ACHN (cell line): ENCODE measurements around the gene LIMCH1.
"Not testable (repeated sequence)": the region's sequence is repeated elsewhere in the genome, so short reads cannot be mapped to it uniquely, and the experiment has no call there.

Experiments
- DNase-seq: peaks from one replicate; pipeline ENCODE4 v3.0.0-alpha.2; 2015
- in situ Hi-C: cut with HindIII; loops from 2 replicates; pipeline ENCODE4 v1.10.0; 2017; ENCODE audit warnings: low sequenced_read_pairs, low pct_ligation_motif_present, low pct_unique_long_range_greater_than_20kb

Gene LIMCH1

DNA sequence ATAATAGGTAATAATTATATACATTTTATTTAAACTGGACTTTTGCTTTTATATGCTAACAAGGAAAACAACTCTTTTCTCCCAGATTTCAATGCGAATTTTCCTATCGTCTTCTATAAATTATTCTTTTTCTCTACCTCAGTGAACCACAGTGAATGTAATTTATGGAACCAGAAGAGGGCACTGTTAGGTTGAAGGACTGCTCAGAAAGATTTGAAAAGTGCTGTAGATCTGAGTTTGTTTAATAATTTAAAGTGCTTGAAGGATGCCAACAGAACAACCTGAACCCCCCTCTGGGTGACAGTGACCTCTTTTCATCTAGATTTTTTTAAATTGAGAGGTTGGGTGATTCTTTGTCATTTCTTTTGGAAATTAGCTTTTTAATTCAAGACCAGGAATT is 155.7 kb downstream of the LIMCH1 start:
- in situ Hi-C loops: no loop called here
- DNase-seq: peak; percentile 49

DNA sequence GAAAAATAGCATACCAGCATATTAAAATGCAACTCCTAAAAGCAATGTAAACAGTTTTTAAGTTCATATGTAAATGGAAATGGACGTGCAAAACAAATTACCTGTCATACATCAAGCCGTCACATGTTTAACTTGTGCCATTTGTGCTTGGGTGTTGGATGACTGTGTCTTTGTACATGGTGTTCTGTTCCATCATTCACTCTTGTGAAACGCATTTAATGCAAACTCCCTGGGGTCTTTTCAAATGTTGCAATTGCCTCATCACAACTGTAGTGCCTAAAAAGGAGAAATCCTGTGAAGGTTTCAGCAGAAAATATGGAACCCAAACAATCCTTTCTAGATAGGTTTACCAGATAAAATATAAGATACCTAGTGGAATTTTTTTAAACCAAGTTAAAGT is 158.2 kb downstream of the LIMCH1 start:
- DNase-seq: no peak
- in situ Hi-C loops: no loop called here

DNA sequence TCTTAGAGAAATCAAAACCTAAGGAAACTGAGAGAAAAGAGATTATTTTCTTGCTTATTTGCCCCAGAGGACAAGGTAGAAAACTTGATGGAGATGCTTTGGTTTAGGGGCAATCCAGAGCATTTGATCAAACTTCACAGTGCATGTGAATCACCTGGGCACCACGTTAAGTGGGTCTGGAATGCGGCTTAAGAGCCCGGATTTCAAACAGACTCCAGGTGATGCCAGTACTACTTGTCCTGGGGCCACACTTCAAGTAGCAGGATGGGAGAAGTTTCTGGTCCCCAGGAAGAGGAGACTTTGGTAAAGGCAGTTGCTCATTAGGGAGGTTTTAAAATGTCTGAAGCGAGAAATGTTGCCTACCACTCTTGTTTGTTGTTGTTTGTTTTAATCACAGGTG is 158.8 kb downstream of the LIMCH1 start:
- in situ Hi-C loops: no loop called here
- DNase-seq: no peak

DNA sequence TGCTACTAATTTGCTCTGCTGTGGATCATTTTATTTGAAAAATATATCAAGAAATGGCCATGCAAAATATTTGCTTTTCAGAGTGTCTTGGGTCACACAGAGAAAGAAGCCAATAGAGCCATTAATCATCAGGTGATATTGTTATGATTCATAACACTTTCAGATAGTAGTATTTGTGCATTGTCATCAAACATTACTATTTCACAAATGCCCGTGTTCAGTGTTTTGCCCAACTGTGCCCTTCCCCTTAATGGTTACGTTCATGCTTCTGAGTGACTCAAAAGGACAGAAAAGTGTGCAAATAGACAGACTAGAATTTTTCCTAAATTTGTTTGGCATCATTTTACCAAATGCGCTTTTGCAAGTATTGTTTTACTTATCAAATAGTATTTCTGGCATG is 164.0 kb downstream of the LIMCH1 start:
- DNase-seq: no peak
- in situ Hi-C loops: no loop called here

DNA sequence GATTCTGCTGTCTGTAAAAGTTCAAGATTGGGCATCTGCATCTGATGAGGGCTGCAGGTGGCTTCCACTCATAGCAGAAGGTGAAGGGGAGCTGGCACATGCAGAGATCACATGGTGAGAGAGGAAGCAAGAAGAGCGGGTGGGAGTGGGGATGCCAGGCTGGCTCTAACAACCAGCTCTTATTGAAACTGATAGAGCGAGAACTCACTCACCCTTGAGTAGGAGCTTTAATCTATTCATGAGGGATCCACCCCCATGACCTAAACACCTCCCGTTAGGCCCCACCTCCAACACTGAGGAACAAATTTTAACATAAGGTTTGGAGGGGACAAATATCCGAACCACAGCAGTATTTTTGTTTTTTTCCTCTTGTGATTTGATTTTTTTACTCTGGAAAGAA is 164.8 kb downstream of the LIMCH1 start:
- no peak for DNase-seq
- in situ Hi-C loops: no loop called here

DNA sequence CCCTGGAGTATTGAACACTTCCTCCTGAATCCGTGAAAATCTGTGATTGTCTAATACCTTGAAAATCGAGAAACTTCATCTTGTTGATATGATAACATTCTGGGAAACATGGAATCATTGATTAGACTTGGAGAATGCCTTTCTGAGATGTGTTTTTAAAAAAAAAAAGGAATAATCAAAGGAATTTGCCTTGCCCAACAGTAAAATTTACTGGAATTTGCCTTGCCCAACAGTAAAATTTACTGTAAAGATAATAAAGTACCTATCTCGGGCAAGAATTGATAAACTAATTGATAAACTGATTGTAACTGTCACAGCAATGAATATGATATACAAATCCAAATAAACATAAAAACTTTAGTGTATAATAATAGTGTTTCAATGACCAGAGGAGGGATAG is 165.8 kb downstream of the LIMCH1 start:
- no peak for DNase-seq
- in situ Hi-C loops: no loop called here

DNA sequence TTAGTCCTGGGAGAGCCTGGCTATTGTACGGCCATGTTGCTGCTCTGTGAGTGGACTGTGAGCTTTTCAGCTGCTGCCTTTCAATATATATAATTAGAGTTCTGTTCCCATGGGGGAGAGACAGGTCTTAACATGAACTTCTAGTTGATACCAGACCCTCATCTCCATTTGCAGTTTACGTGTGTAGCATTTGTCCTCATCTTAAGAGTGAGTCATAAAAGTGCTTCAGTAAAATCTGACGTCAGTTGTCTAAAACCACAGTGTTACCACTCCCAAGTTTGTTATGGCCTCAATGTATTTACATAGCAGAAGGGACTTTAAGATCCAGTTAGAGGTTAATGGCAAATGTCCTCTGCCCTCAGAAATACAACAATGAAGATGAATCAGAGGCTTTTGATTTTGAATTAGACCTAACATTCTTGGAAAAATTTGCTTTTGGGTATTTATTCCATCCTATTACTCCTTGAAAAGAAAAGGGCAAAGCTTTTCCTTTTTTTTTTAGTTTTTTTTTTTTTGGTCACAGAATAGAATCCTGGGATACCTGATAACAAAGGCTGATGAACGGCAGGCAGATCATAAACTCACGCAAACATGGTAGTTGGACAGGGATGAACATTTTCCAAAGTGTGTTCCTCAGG is 172.0 kb downstream of the LIMCH1 start:
- in situ Hi-C loops: no loop called here
- no peak for DNase-seq

DNA sequence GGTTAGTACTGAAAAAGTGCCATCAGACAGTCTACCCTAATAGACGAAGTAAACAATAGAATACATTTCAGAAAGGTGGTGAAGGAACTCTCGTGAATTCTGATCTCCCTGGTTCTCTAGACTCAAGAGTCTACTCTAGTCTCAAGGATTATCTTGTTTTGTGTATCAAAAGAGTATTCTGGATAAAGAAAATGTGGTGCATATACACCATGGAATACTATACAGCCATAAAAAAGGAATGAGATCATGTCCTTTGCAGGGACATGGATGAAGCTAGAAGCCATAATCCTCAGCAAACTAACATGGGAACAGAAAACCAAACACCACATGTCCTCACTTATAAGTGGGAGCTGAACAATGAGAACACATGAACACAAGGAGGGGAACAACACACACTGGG is 173.7 kb downstream of the LIMCH1 start:
- in situ Hi-C loops, DNase-seq: not testable (repeated sequence)

DNA sequence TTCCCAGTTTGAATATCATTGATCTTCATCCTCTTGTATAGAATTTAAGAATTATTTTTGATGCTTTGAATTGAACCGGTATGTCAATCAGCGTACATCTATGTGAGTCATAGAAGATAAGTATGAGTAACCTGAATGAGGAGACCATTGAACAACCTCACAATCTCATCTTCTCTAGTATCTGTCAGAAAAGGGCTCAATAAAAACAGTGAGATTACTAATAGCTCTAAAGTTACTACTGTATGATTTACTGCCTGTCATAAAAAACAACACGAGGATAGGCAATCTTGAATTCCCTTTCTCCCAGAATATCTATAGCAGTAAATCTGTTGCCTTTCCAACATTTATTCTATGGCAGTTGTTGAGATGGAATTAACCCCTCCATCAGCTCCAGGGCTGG is 174.5 kb downstream of the LIMCH1 start:
- no peak for DNase-seq
- in situ Hi-C loops: no loop called here

DNA sequence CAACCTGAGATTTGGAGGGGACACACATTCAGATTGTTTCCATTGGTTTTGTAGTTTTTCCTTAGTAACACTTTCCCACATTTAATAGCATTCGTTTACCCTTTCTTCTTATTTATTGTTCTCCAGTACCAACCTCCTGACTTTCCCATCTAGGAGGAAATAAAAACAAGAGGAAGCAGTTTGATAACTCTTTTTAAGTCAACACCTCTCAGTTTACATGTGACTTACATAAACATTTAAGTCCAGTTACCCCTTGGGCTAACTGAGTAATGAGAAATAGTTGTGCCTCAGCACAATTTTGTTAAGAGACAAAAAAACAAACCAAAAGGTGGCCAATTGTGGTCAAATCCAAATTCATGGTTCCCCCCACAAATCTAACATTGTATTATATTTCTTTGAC is 175.8 kb downstream of the LIMCH1 start:
- in situ Hi-C loops: no loop called here
- DNase-seq: no peak

DNA sequence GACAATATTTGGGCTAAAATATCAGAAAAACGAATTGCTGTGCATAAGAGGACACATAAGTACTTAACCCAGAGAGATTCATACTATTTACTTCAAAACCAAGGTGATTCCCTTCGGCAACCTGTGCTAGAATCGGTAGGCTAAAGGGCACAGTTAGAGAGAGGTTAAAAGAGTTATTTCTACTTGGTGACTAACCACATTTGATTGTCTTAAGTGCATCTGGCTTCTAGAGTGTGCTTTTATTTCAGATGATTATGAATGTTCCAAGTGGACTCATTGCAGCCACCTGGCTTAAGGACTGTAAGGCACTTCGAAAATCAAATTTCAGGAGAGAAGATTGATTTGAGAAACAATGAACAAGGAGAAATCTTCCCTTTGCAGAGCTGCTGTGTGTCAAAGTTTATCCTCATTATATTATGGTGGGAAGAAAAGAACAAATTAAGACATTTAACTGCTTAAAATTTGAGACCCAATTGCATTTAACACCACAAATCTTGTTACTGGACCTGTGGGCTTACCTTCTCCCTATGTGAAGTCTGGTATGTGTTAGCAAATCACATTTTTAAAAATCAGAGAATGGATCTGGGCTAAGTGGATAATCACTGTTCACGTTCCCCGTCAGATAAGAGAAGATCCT is 176.5 kb downstream of the LIMCH1 start:
- no peak for DNase-seq
- in situ Hi-C loops: no loop called here

DNA sequence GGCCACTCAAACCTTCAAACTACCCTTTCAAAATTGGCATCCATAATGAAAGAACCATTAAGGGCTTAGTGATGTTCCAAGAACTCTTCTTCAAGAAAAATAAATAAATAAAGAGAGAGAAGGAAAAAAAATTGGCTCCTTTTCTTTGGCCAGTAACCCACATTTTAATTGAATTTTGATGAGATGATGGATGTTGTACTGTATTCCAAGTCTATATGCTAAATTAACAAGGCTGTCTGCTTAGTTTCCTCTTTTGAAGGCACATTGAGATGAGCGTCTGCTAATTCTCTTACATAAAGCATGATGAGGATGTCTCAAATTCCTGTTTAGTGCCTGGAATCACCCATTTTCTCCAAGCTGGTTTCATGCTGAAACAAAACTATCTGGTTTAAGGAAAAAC is 177.2 kb downstream of the LIMCH1 start:
- no peak for DNase-seq
- in situ Hi-C loops: no loop called here

DNA sequence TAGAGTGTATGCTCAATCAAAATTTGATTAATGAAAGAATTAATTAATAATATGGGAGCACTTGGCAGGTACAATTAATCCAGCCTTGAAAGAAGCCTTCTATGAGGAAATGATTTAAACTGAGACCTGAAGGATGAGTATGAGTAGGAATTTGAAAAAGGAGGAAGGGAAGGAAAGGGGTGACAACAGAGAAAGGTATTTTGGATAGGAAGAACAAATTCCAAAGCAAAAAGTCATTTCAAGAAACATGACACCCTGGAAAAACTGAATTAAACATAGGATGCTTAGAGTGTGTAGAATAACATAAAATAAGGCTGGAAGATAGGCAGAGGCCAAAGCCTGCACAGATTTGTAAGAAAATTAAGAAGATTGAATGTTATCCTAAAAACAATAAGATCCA is 180.9 kb downstream of the LIMCH1 start:
- no peak for DNase-seq
- in situ Hi-C loops: no loop called here

DNA sequence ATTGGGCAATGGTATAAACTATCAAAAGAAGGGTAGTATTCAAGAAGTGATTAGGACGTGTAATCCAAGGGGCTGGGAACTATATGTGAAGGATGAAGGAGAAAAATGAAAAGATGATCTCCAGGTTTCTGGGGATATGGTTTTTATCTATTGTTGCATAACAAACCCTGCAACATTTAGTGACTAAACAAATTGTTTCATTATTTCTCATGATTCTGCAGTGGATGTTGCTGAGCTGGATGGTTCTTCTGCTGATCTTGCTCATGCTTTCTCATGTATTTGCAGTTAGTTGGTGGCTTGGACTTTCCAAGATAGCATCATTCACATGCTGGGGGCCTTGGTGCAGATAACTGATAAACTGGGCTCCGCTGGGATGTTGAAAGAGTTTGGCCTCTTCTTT is 181.5 kb downstream of the LIMCH1 start:
- in situ Hi-C loops: no loop called here
- DNase-seq: no peak

DNA sequence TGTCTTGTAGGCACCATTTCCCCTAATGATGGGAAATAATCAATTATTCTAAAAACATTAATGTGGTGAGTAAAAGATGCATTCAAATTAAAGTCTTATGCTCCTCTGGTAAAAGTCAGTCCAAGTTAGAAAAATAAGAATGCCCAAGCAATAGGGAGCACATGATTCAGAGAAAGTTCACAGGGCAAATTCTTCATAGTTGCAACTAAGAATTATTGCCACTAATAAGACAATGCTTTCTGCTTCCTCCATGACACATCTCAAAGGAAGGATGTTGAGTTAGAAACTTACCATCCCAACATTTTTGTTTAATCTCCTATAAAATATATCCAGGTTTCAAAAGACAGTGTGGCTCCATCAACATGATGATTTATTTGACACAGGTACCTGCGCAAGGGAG is 184.2 kb downstream of the LIMCH1 start:
- in situ Hi-C loops: no loop called here
- no peak for DNase-seq

DNA sequence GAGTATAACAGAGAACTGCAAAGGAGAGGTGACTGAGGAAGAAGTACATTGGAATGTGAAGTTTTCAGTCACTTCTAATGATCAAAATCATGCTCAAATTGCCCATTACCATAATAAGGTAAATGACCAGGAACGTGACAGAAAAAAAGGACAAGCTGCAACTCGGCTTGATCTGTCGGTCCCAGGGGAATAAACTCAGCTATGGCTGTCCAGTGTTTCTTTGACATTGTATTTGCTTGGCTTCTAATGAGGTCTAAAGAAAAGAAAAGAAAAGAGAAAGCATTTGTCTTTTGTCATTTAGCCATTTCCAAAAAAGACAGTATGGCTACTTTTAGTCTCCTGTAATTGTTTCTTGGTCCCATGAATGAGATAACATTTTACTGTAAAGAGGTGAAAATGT is 185.3 kb downstream of the LIMCH1 start:
- no peak for DNase-seq
- in situ Hi-C loops: no loop called here

DNA sequence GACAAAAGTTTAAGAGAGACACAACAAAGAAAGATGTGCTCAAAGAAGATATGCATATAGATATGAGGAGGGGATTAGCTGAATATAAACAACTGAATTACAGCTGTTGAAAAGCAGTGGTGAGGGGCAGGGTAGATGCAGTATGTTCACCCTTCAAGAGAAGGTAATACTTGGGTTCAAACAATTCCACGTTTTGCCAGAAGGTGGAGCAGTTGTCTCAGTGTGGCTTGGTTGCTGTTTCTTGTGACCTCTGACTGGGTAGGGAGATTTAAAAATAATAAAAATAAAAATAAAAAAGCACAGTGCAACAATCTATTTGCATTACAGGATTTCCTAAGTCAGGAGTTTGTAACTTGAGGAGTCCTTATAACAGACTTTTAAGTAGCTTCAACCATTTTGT is 187.3 kb downstream of the LIMCH1 start:
- in situ Hi-C loops: no loop called here
- no peak for DNase-seq

DNA sequence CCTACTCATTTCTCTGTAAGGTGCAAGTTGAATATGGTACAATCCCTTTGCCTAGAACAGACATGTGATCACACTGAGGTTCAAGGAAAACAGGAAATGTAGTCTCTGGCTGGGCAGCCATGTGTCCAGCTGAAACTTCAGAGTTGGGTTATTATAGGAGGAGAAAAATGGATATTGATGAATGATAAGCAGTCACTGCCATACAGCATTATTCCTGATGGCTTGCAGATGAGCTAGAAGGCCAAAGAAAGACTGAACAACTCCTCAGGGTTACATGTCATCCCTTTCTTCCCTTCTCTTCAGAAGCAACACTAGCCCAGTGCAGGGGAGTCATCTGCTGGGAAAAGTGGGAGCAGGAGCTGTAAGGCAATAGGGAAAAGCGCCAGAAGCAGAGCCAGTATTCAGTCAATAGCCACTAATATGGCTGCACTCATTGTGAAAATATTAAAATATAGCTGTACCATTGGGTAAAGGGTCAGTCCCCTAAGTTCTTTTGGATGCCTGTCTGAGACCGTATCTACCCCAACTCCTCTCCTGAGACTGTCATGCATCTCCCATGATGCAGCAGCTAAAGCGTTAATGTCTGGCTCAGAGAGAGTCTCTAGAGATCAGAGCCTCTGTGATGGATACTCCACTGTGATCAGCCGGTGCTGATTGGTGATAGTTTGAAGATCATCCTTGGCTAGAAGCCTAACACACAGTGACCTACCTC is 190.1 kb downstream of the LIMCH1 start:
- in situ Hi-C loops: no loop called here
- DNase-seq: no peak

DNA sequence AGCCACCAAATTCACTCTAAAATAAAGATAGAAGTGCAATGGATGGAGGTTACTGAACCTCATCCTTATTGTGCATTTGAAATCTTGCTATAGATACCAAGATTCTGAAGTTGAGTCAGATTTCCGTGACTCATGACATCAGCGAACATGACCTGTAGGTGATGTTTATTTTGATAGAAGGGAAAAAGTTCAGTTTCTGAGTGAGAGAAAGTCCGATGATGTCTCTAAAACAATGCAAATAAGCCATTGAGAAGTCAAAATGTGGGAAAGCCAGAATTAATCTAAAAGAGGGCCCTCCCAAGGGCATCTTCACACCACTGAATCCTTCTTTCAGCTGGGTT is 190.6 kb downstream of the LIMCH1 start:
- in situ Hi-C loops: no loop called here
- no peak for DNase-seq

DNA sequence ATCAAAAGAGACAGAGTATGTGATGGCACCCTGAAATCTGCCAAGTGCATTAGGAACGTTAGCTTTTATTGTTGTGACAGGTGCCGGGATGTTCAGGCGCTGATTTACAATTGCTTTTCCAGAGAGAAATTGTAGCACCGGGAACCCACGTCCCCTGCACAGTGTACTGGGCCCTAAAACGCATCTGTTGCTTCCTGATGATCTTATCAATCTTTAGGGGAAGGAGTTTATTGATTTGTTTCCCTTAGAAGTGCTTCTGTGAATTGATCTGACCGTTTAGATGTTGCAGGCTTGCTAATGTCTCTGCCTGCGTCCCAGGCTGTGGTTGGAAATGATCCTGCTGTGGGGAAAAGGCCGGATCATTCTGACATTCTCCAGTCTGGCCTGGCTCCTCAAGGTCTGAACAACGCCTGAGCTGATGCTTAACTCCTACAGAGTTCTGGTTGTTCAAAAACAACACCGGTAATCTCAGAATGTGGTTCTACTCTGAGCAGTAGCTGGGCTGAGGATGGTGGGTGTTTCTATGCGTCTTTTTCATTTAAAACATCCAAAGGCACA is 193.7 kb downstream of the LIMCH1 start:
- in situ Hi-C loops: no loop called here
- no peak for DNase-seq
